PC-3 (cell line): ENCODE results near the gene CHKA. TPM values are rescaled to one million over a fixed set of nuclear protein-coding genes. Genes with fewer than 3 reads are reported as not detected.

Experiments used
- ATAC-seq: fragments of 200-7000 bp; cut with Tn5 transposase; 2 replicates; pipeline ENCODE4 v1.9.1; 2020; ENCODE audit warnings: mild to moderate bottlenecking, moderate library complexity
- BruUV-seq: library from RNA; stranded (reverse); fragments of 400-500 nt; replicated peaks from 2 replicates; lab custom pipeline; 2021; lab: Mats Ljungman, UMichigan
- CTCF ChIA-PET: fragments of 300-600 bp; sonication (Branson Sonifier 250); formaldehyde crosslinking; loops from one replicate; lab custom pipeline; 2022; ENCODE audit warnings: antibody characterized with exemption; lab: Charles Lee
- POLR2A ChIA-PET: fragments of 300-600 bp; sonication (Branson Sonifier 250); formaldehyde crosslinking; loops from one replicate; lab custom pipeline; 2022; ENCODE audit warnings: antibody characterized with exemption; ENCODE audit not compliant: unreplicated experiment; lab: Charles Lee
- DNase-seq: peaks from one replicate; pipeline ENCODE4 v3.0.0-alpha.2; 2015
- H2AFZ ChIP-seq: fragments of 300-600 bp; sonication (generic); 2 replicates; pipeline ENCODE4 v1.6.0; 2016; ENCODE audit warnings: antibody characterized with exemption, low read length
- H3F3A ChIP-seq: fragments of 300-600 bp; sonication (generic); one replicate; pipeline ENCODE4 v1.6.0; 2017; ENCODE audit warnings: antibody characterized with exemption, low read length, control low read depth, mild to moderate bottlenecking; ENCODE audit not compliant: unreplicated experiment
- H3K27ac ChIP-seq: fragments of 300-600 bp; sonication (generic); 2 replicates; pipeline ENCODE4 v1.5.1; 2016; ENCODE audit warnings: mild to moderate bottlenecking, low read length
- H3K27me3 ChIP-seq: fragments of 300-600 bp; sonication (generic); 2 replicates; pipeline ENCODE4 v1.6.1; 2016; ENCODE audit warnings: low read length, mixed read lengths
- H3K36me3 ChIP-seq: fragments of 300-600 bp; sonication (generic); 2 replicates; pipeline ENCODE4 v1.6.1; 2016; ENCODE audit warnings: low read depth, mixed run types, low read length, mixed read lengths
- H3K4me1 ChIP-seq: fragments of 300-600 bp; sonication (generic); 2 replicates; pipeline ENCODE4 v1.5.1; 2016; ENCODE audit warnings: low read length; ENCODE audit not compliant: insufficient read depth
- H3K4me2 ChIP-seq: fragments of 300-600 bp; sonication (generic); 2 replicates; pipeline ENCODE4 v1.6.0; 2016; ENCODE audit warnings: low read length
- H3K4me3 ChIP-seq: fragments of 300-600 bp; sonication (generic); 2 replicates; pipeline ENCODE4 v1.5.1; 2016; ENCODE audit warnings: mild to moderate bottlenecking, low read length, mixed read lengths
- H3K79me2 ChIP-seq: fragments of 300-600 bp; sonication (generic); 2 replicates; pipeline ENCODE4 v1.6.1; 2017; ENCODE audit warnings: low read length, mixed read lengths
- H3K9ac ChIP-seq: fragments of 300-600 bp; sonication (generic); 2 replicates; pipeline ENCODE4 v1.6.0; 2016; ENCODE audit warnings: mild to moderate bottlenecking, low read length
- H3K9me2 ChIP-seq: fragments of 300-600 bp; sonication (generic); replicated peaks from 2 replicates; pipeline ENCODE4 v1.6.1; 2016; ENCODE audit warnings: mixed run types, low read length, mixed read lengths
- H3K9me3 ChIP-seq: fragments of 300-600 bp; sonication (generic); 2 replicates; pipeline ENCODE4 v1.6.1; 2016; ENCODE audit warnings: low read length, mixed read lengths
- H4K20me1 ChIP-seq: fragments of 300-600 bp; sonication (generic); 2 replicates; pipeline ENCODE4 v1.6.1; 2016; ENCODE audit warnings: low read length, mixed read lengths
- CTCF ChIP-seq: fragments of 300-600 bp; sonication (generic); conservative IDR thresholded peaks from 2 replicates; pipeline ENCODE4 v1.5.1; 2017; ENCODE audit warnings: antibody characterized with exemption, low read depth, mild to moderate bottlenecking, low read length
- EZH2 ChIP-seq: fragments of 300-600 bp; sonication (generic); IDR thresholded peaks from one replicate; pipeline ENCODE4 v1.6.1; 2017; ENCODE audit warnings: antibody characterized with exemption, mild to moderate bottlenecking, low read length; ENCODE audit not compliant: unreplicated experiment
- EZH2phosphoT487 ChIP-seq: fragments of 300-600 bp; sonication (generic); IDR thresholded peaks from 2 replicates; pipeline ENCODE4 v1.6.1; 2018; ENCODE audit warnings: mild to moderate bottlenecking, antibody characterized with exemption, low read length, borderline replicate concordance
- intact Hi-C: fragments of 100-400 bp; cut with micrococcal nuclease; formaldehyde crosslinking; loops from 2 replicates; pipeline ENCODE4 v1.9.0; 2023
- total RNA-seq: library from RNA; depleted of rRNA; stranded (reverse); fragments of >200 nt; gene quantifications from 2 replicates; pipeline ENCODE4 v1.2.3, GENCODE V29; 2014

CHKA gene
- total RNA-seq, 1 experiment from 2014 or later = 57.5 TPM

DNA sequence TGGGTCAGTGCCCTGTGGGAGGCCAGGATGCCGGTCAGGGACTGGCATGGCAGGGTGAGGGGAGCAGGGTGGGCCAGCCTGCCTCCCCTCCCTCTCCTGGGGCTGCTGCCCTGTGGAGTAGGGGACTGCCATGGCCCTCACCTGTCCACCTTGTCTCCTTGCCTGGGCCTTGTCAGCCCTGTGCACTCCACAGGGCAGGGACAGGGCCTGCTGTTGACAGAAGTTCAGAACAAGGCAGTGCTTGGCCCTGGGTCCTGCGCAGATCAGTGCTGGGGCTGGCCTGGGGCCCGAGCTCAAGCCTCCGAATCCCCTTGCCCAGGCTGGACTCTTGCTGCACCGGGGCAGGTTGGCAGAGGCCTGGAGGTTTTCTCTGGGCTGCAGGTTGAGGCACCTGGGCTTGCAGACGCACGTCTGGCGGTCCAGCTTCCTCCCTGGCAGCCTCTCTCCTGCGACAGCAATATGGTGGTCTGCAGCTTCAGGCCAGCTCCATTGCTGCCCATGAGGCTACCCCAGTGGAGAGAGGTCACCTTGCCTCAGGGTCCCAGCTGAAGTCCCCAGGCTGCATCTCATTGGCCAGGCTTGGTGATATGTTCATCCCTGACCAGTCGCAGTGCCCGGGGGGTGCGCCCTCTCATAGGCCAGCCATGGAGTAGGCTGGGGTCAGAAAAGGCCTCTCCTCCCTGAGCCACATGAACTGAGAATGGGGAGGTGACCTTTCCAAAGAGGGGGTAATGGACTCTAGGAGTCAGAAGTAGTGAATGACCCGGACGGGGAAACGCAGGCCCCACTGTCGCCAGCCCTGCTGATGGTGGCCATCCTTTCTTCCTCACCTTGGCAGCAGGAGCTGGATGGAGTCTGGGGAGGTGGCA lies 21.5 kb upstream of the CHKA start:
- POLR2A ChIA-PET = no interaction called here
- H3K4me2 ChIP-seq = no peak overlapping the region
- H3K36me3 ChIP-seq = no peaks in the 10 kb centered on the region
- intact Hi-C loops = no loop called here
- no peaks in the 10 kb centered on the region for H3K79me2 ChIP-seq
- no peaks in the 10 kb centered on the region for H3K9me2 ChIP-seq
- H3K4me3 ChIP-seq = no peak overlapping the region
- BruUV-seq = no TSS peak
- no peaks in the 10 kb centered on the region for H3F3A ChIP-seq
- no peaks in the 10 kb centered on the region for H3K9me3 ChIP-seq
- H3K27me3 ChIP-seq = no peaks in the 10 kb centered on the region
- no peak overlapping the region for H3K27ac ChIP-seq
- TF ChIP-seq EZH2phosphoT487 (no peak), EZH2 (no peak), CTCF (no peak)
- H3K9ac ChIP-seq = no peak overlapping the region
- no peak overlapping the region for H2AFZ ChIP-seq
- DNase-seq = no peak
- ATAC-seq = no peak
- no peaks in the 10 kb centered on the region for H4K20me1 ChIP-seq
- peaks cover 33% of the 10 kb centered on the region for H3K4me1 ChIP-seq
- CTCF ChIA-PET = no interaction called here

- H3K9me2 ChIP-seq = no peaks in the 10 kb centered on the region
- peak; percentile 61 for DNase-seq
- H3K36me3 ChIP-seq = no peaks in the 10 kb centered on the region
- POLR2A ChIA-PET = no interaction called here
- no peak overlapping the region for H2AFZ ChIP-seq
- no peaks in the 10 kb centered on the region for H3F3A ChIP-seq
- ATAC-seq = no peak; the same call in 1 of the 2 replicates
- no peak overlapping the region for H3K4me3 ChIP-seq
- no peaks in the 10 kb centered on the region for H3K79me2 ChIP-seq
- no peaks in the 10 kb centered on the region for H3K9me3 ChIP-seq
- no peaks in the 10 kb centered on the region for H3K27me3 ChIP-seq
- H3K4me1 ChIP-seq = peaks cover 29% of the 10 kb centered on the region
- TF ChIP-seq CTCF (no peak), EZH2phosphoT487 (no peak), EZH2 (no peak)
- H3K4me2 ChIP-seq = peak overlapping the region; percentile 12; the same call in 1 of the 2 replicates
- intact Hi-C loops = no loop called here
- H4K20me1 ChIP-seq = no peaks in the 10 kb centered on the region
- H3K27ac ChIP-seq = no peak overlapping the region
- CTCF ChIA-PET = no interaction called here
- no peak overlapping the region for H3K9ac ChIP-seq
- no TSS peak for BruUV-seq
These were observed 20.8 kb upstream of the CHKA start for GRCh38 chr11:68142028-68142412.
